ENCODE results near the gene ZMYND8. TPM values are rescaled to one million over a fixed set of nuclear protein-coding genes. Genes with fewer than 3 reads are reported as not detected.

Gene ZMYND8
- polyA plus RNA-seq, 4 donors = 9.2 to 27.1 (median 16.3) TPM

DNA sequence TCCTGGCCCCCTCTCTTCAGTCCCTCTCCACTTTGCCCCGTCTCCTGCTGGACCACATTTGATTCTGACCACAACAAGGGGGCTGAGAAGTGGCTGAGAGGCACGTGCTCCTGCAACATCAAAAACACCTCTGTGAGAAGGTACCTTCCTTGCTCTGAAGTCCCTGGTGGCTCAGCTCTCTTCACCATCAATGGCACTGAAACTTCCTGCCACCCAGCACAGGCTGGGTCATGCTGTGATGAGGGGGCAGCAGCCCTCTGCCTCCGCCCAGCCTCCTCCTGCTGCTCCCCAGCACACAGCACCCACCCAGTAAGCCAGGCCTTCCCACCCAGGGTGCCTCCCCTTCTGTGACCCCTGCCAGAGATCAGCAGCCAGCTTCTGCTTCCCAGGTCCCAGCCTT lies 10.3 kb downstream of the ZMYND8 start:
- Histone ChIP-seq H3K4me1 (ENCODE audit: control insufficient read depth in 3 of 3, insufficient read depth in 2 of 3, low read depth in 1 of 3, low read length in 2 of 3) (peaks cover 4 to 51% (median 14%) of the 10 kb centered on the region in 3 donors), H3K9me3 (ENCODE audit: control insufficient read depth in 2 of 2, insufficient read depth in 1 of 2, low read depth in 1 of 2, low read length in 1 of 2) (no peaks in the 10 kb centered on the region), H3K27me3 (ENCODE audit: control insufficient read depth in 3 of 3, insufficient read depth in 3 of 3, low read length in 3 of 3) (no peaks in the 10 kb centered on the region), H3K4me3 (ENCODE audit: low read depth in 1 of 3, low read length in 3 of 3) (no peak overlapping the region), H3K27ac (ENCODE audit: low read depth in 1 of 3, low read length in 2 of 3) (no peak overlapping the region), H3K36me3 (ENCODE audit: control insufficient read depth in 3 of 3, insufficient read depth in 2 of 3, low read depth in 1 of 3, low read length in 3 of 3) (peaks cover 0 to 39% (median 2%) of the 10 kb centered on the region in 3 donors)
- WGBS, 3 donors = 88 to 94% (median 91%) methylated on average over 3 of the region's 3 CpGs
- DNase-seq = no peak
- no peak for FAIRE-seq

- DNase-seq (no peak), FAIRE-seq (no peak)
- Histone ChIP-seq H3K4me1 (ENCODE audit: control insufficient read depth in 3 of 3, insufficient read depth in 2 of 3, low read depth in 1 of 3, low read length in 2 of 3) (peaks cover 5 to 49% (median 10%) of the 10 kb centered on the region in 3 donors), H3K27me3 (ENCODE audit: control insufficient read depth in 3 of 3, insufficient read depth in 3 of 3, low read length in 3 of 3) (no peaks in the 10 kb centered on the region), H3K4me3 (ENCODE audit: low read depth in 1 of 3, low read length in 3 of 3) (no peak overlapping the region), H3K36me3 (ENCODE audit: control insufficient read depth in 3 of 3, insufficient read depth in 2 of 3, low read depth in 1 of 3, low read length in 3 of 3) (peaks cover 0 to 39% (median 2%) of the 10 kb centered on the region in 3 donors), H3K9me3 (ENCODE audit: control insufficient read depth in 2 of 2, insufficient read depth in 1 of 2, low read depth in 1 of 2, low read length in 1 of 2) (no peaks in the 10 kb centered on the region), H3K27ac (ENCODE audit: low read depth in 1 of 3, low read length in 2 of 3) (no peak overlapping the region)
- WGBS, 3 donors = 64 to 82% (median 65%) methylated on average over 5 to 7 of the region's 7 CpGs
These were observed 11.3 kb downstream of the ZMYND8 start for GRCh38 chr20:47345214-47345613.

- H3K4me1 ChIP-seq (ENCODE audit: control insufficient read depth in 3 of 3, insufficient read depth in 2 of 3, low read depth in 1 of 3, low read length in 2 of 3) = peaks cover under 1 to 39% (median 6%) of the 10 kb centered on the region in 3 donors
- WGBS, 3 donors = 39 to 56% (median 43%) methylated on average over 4 of the region's 4 CpGs
- no peak overlapping the region for H3K27ac ChIP-seq (ENCODE audit: low read depth in 1 of 3, low read length in 2 of 3)
These were observed 13.5 kb downstream of the ZMYND8 start for GRCh38 chr20:47343007-47343472.

DNA sequence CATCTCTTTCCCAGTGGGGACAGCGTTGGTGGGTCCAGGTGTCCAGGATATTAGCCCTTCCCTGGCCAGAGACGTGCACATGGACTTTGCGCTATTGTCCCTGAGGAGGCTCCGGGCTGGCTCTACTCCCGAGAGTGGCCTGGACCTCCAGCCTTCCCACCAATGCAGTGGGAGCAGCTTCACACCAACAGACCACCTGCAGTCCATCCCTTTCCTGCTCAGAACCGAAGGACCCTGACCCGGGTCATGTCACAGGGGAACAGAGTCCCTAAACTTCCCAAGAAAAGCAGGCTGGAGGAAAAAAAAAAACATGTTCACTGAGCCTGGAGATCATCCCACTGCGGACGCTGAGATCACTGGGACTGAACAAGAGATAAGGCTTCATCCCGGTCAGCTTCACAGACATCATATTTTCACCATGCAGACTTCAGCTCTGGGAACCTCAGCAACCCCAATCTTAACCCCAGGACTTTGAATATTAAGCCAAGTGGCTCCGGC lies 18.3 kb downstream of the ZMYND8 start:
- H3K36me3 ChIP-seq (ENCODE audit: control insufficient read depth in 3 of 3, insufficient read depth in 2 of 3, low read depth in 1 of 3, low read length in 3 of 3) = peaks cover 0 to 29% (median 0%) of the 10 kb centered on the region in 3 donors
- H3K9me3 ChIP-seq (ENCODE audit: control insufficient read depth in 2 of 2, insufficient read depth in 1 of 2, low read depth in 1 of 2, low read length in 1 of 2) = no peaks in the 10 kb centered on the region
- WGBS, 3 donors = 79 to 83% (median 81%) methylated on average over 11 of the region's 11 CpGs
- peaks cover 5 to 44% (median 5%) of the 10 kb centered on the region in 3 donors for H3K4me1 ChIP-seq (ENCODE audit: control insufficient read depth in 3 of 3, insufficient read depth in 2 of 3, low read depth in 1 of 3, low read length in 2 of 3)
- FAIRE-seq (no peak), DNase-seq (no peak)
- H3K4me3 ChIP-seq (ENCODE audit: low read depth in 1 of 3, low read length in 3 of 3) = no peak overlapping the region
- H3K27ac ChIP-seq (ENCODE audit: low read depth in 1 of 3, low read length in 2 of 3) = peak overlapping the region in 2 of 3 donors; percentile 2 to 36
- no peaks in the 10 kb centered on the region for H3K27me3 ChIP-seq (ENCODE audit: control insufficient read depth in 3 of 3, insufficient read depth in 3 of 3, low read length in 3 of 3)

More at GRCh38 chr20:47343007-47343472, 13.5 kb downstream of the ZMYND8 start:
- Histone ChIP-seq H3K9me3 (ENCODE audit: control insufficient read depth in 2 of 2, insufficient read depth in 1 of 2, low read depth in 1 of 2, low read length in 1 of 2) (no peaks in the 10 kb centered on the region), H3K36me3 (ENCODE audit: control insufficient read depth in 3 of 3, insufficient read depth in 2 of 3, low read depth in 1 of 3, low read length in 3 of 3) (peaks cover 0 to 46% (median 2%) of the 10 kb centered on the region in 3 donors), H3K4me3 (ENCODE audit: low read depth in 1 of 3, low read length in 3 of 3) (no peak overlapping the region), H3K27me3 (ENCODE audit: control insufficient read depth in 3 of 3, insufficient read depth in 3 of 3, low read length in 3 of 3) (no peaks in the 10 kb centered on the region)
- FAIRE-seq = no peak
- DNase-seq = no peak

GRCh38 chr20:47337413-47337812 lies 19.1 kb downstream of the ZMYND8 start:
- WGBS, 3 donors = 74 to 88% (median 88%) methylated on average over 7 of the region's 7 CpGs
- peaks cover 7 to 51% (median 9%) of the 10 kb centered on the region in 3 donors for H3K4me1 ChIP-seq (ENCODE audit: control insufficient read depth in 3 of 3, insufficient read depth in 2 of 3, low read depth in 1 of 3, low read length in 2 of 3)
- H3K9me3 ChIP-seq (ENCODE audit: control insufficient read depth in 2 of 2, insufficient read depth in 1 of 2, low read depth in 1 of 2, low read length in 1 of 2) = no peaks in the 10 kb centered on the region
- no peak overlapping the region for H3K27ac ChIP-seq (ENCODE audit: low read depth in 1 of 3, low read length in 2 of 3)
- DNase-seq (no peak), FAIRE-seq (no peak)
- no peak overlapping the region for H3K4me3 ChIP-seq (ENCODE audit: low read depth in 1 of 3, low read length in 3 of 3)
- H3K27me3 ChIP-seq (ENCODE audit: control insufficient read depth in 3 of 3, insufficient read depth in 3 of 3, low read length in 3 of 3) = no peaks in the 10 kb centered on the region
- H3K36me3 ChIP-seq (ENCODE audit: control insufficient read depth in 3 of 3, insufficient read depth in 2 of 3, low read depth in 1 of 3, low read length in 3 of 3) = peaks cover 0 to 25% (median under 1%) of the 10 kb centered on the region in 3 donors

DNA sequence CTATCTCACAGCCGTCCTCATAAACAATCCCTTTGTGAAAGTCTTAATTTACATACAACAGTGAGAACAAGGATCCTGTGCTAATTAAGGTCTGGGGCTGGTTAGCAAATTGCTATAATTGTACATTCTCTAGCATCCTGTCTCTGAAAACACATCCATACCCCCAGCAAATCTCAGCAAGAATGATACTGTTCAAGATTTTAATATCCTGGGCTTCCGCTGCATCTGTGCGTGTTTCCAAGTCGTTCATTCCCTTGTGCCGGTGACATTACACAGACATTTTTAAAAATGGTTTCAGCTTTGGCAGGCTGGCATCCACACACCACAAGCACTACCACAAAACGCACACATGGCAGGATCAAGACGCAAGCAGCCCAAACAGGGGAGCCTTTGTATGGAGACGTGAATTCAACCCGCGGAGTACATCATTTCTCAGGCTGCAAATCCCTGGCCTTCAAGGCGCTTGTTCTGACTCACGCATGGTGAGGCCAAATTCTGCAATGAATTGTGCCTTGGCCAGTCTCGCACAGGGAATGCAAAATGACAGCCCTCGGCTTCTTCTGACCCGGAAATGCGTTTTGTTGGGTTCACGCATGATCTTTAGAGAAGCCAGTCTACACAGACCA lies 20.3 kb downstream of the ZMYND8 start:
- H3K36me3 ChIP-seq (ENCODE audit: control insufficient read depth in 3 of 3, insufficient read depth in 2 of 3, low read depth in 1 of 3, low read length in 3 of 3) = peaks cover 0 to 31% (median 3%) of the 10 kb centered on the region in 3 donors
- no peak overlapping the region for H3K4me3 ChIP-seq (ENCODE audit: low read depth in 1 of 3, low read length in 3 of 3)
- no peak for DNase-seq
- FAIRE-seq = no peak
- peaks cover 7 to 60% (median 11%) of the 10 kb centered on the region in 3 donors for H3K4me1 ChIP-seq (ENCODE audit: control insufficient read depth in 3 of 3, insufficient read depth in 2 of 3, low read depth in 1 of 3, low read length in 2 of 3)
- H3K9me3 ChIP-seq (ENCODE audit: control insufficient read depth in 2 of 2, insufficient read depth in 1 of 2, low read depth in 1 of 2, low read length in 1 of 2) = no peaks in the 10 kb centered on the region
- 73 to 91% (median 91%) methylated on average over 17 of the region's 17 CpGs for WGBS, 3 donors
- H3K27ac ChIP-seq (ENCODE audit: low read depth in 1 of 3, low read length in 2 of 3) = peak overlapping the region; percentile 59 to 69 (median 66)
- no peaks in the 10 kb centered on the region for H3K27me3 ChIP-seq (ENCODE audit: control insufficient read depth in 3 of 3, insufficient read depth in 3 of 3, low read length in 3 of 3)

- WGBS, 3 donors = 68 to 76% (median 74%) methylated on average over 12 of the region's 12 CpGs
- peaks cover 0 to 31% (median 3%) of the 10 kb centered on the region in 3 donors for H3K36me3 ChIP-seq (ENCODE audit: control insufficient read depth in 3 of 3, insufficient read depth in 2 of 3, low read depth in 1 of 3, low read length in 3 of 3)
- no peak overlapping the region for H3K4me3 ChIP-seq (ENCODE audit: low read depth in 1 of 3, low read length in 3 of 3)
- H3K27ac ChIP-seq (ENCODE audit: low read depth in 1 of 3, low read length in 2 of 3) = peak overlapping the region; percentile 59 to 76 (median 66)
- FAIRE-seq (no peak), DNase-seq (no peak)
- H3K27me3 ChIP-seq (ENCODE audit: control insufficient read depth in 3 of 3, insufficient read depth in 3 of 3, low read length in 3 of 3) = no peaks in the 10 kb centered on the region
- H3K4me1 ChIP-seq (ENCODE audit: control insufficient read depth in 3 of 3, insufficient read depth in 2 of 3, low read depth in 1 of 3, low read length in 2 of 3) = peaks cover 12 to 62% (median 16%) of the 10 kb centered on the region in 3 donors
- no peaks in the 10 kb centered on the region for H3K9me3 ChIP-seq (ENCODE audit: control insufficient read depth in 2 of 2, insufficient read depth in 1 of 2, low read depth in 1 of 2, low read length in 1 of 2)
These were observed 21.0 kb downstream of the ZMYND8 start for GRCh38 chr20:47335251-47336128.

- peaks cover 0 to 36% (median 3%) of the 10 kb centered on the region in 3 donors for H3K36me3 ChIP-seq (ENCODE audit: control insufficient read depth in 3 of 3, insufficient read depth in 2 of 3, low read depth in 1 of 3, low read length in 3 of 3)
- H3K4me1 ChIP-seq (ENCODE audit: control insufficient read depth in 3 of 3, insufficient read depth in 2 of 3, low read depth in 1 of 3, low read length in 2 of 3) = peaks cover 14 to 60% (median 16%) of the 10 kb centered on the region in 3 donors
- 7 to 27% (median 25%) methylated on average over 6 of the region's 6 CpGs for WGBS, 3 donors
- no peak overlapping the region for H3K4me3 ChIP-seq (ENCODE audit: low read depth in 1 of 3, low read length in 3 of 3)
- no peaks in the 10 kb centered on the region for H3K27me3 ChIP-seq (ENCODE audit: control insufficient read depth in 3 of 3, insufficient read depth in 3 of 3, low read length in 3 of 3)
- no peaks in the 10 kb centered on the region for H3K9me3 ChIP-seq (ENCODE audit: control insufficient read depth in 2 of 2, insufficient read depth in 1 of 2, low read depth in 1 of 2, low read length in 1 of 2)
- DNase-seq (peak; percentile 81 to 86), FAIRE-seq (no peak)
- H3K27ac ChIP-seq (ENCODE audit: low read depth in 1 of 3, low read length in 2 of 3) = peak overlapping the region; percentile 59 to 66 (median 62)
These were observed 22.4 kb downstream of the ZMYND8 start for GRCh38 chr20:47334022-47334551.
